Endothelial cell of umbilical vein (primary cell): ENCODE measurements around the gene AK9.

ENCODE experiments used
- EZH2 ChIP-seq: IDR thresholded peaks from 2 replicates; pipeline ENCODE4 v1.6.1; 2012; ENCODE audit warnings: borderline replicate concordance, low read depth, mild to moderate bottlenecking, moderate library complexity, low read length, inconsistent platforms; ENCODE audit not compliant: severe bottlenecking
- MYC ChIP-seq: IDR thresholded peaks from one replicate; pipeline ENCODE4 v1.6.1; 2011; ENCODE audit warnings: mild to moderate bottlenecking, low read depth, low read length
- POLR2A ChIP-seq: IDR thresholded peaks from 2 replicates; pipeline ENCODE4 v1.6.1; 2012; ENCODE audit warnings: low read depth, mild to moderate bottlenecking, control low read depth, low read length
- POLR2AphosphoS5 ChIP-seq: IDR thresholded peaks from 2 replicates; pipeline ENCODE4 v1.6.1; 2012; ENCODE audit warnings: low read depth, mild to moderate bottlenecking, control low read depth, low read length, moderate library complexity; ENCODE audit not compliant: insufficient read depth
- TF ChIP-seq, protein P1 (sequence below), 2 donors: IDR thresholded peaks; 1 replicate in 1 of 2; 2 replicates in 1 of 2; pipeline ENCODE4 v1.5.1; 2011; ENCODE audit warnings: low read length in 2 of 2, mild to moderate bottlenecking in 2 of 2, moderate library complexity in 2 of 2, control low read depth in 1 of 2, inconsistent platforms in 1 of 2, low read depth in 1 of 2; ENCODE audit not compliant: insufficient read depth in 1 of 2; ENCODE audit errors: extremely low read depth in 1 of 2

DNA sequence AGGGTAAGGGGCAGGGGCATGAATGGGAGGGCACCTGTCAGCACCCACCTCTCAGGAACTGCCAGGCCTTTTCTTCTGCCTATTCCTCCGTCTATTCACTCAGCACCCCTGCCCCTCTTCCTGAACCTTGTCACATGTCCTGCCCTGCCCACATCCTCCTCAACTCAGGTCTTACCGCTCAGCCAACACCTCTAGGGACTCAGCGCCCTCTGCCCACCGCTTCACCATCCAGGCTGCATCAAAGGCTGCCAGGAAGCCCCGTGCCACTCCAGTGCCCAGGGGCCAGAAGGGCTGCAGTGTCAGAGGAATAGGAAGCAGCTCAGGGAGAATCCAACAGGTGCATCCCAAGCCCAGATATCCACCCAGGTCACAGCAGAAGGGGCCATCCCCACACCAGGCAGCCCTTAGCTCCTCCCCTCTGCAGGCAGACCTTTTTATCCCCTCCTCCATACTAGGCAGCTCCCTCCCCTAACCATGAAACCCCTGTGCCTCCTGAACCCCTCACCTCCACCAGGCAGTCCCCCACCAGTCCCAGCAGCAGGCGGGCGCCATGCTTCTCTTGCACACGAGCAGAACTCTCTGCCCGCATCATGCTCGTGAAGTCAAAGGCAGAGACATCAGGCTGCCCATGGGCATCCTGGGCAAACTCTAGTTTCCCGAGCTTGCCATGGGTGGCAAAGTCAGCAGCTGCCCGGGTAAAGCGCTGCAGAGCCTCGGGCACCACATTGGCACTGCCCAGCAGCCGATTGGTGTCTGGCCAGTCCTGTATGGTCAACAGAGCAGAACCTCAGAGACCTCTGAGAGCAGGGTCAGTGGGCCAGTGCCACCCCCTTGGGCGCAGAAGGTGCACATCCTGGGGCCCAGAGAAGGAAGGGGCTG is 241.0 kb downstream of the AK9 start:
- TF ChIP-seq, protein P1, sequence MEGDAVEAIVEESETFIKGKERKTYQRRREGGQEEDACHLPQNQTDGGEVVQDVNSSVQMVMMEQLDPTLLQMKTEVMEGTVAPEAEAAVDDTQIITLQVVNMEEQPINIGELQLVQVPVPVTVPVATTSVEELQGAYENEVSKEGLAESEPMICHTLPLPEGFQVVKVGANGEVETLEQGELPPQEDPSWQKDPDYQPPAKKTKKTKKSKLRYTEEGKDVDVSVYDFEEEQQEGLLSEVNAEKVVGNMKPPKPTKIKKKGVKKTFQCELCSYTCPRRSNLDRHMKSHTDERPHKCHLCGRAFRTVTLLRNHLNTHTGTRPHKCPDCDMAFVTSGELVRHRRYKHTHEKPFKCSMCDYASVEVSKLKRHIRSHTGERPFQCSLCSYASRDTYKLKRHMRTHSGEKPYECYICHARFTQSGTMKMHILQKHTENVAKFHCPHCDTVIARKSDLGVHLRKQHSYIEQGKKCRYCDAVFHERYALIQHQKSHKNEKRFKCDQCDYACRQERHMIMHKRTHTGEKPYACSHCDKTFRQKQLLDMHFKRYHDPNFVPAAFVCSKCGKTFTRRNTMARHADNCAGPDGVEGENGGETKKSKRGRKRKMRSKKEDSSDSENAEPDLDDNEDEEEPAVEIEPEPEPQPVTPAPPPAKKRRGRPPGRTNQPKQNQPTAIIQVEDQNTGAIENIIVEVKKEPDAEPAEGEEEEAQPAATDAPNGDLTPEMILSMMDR (IDR thresholded peaks at IDR 0.05; ENCODE audit: extremely low read depth in 1 of 2, insufficient read depth in 1 of 2, low read depth in 1 of 2, low read length in 2 of 2): no peak
- no peak for TF ChIP-seq MYC
- no peak for TF ChIP-seq POLR2A
- TF ChIP-seq POLR2AphosphoS5: no peak
- TF ChIP-seq EZH2: no peak
